IMR-90 (cell line): ENCODE results near the gene CRYBA2. TPM values are rescaled to one million over a fixed set of nuclear protein-coding genes. Genes with fewer than 3 reads are reported as not detected.

Experiments
- ATAC-seq: fragments of 200-7000 bp; cut with Tn5 transposase; 2 replicates; pipeline ENCODE4 v1.9.1; 2020; ENCODE audit warnings: low read depth, mild to moderate bottlenecking, moderate library complexity
- BruUV-seq: library from RNA; stranded (reverse); fragments of 400-500 nt; replicated peaks from 2 replicates; lab custom pipeline; 2021; lab: Mats Ljungman, UMichigan
- CTCF ChIA-PET: fragments of 300-600 bp; formaldehyde crosslinking; extraction: SDS; loops from one replicate; lab custom pipeline; 2021; ENCODE audit warnings: antibody characterized with exemption; lab: Yijun Ruan, JAX
- POLR2A ChIA-PET: fragments of 300-600 bp; sonication (Branson Sonifier 250); formaldehyde crosslinking; loops from one replicate; lab custom pipeline; 2022; ENCODE audit warnings: antibody characterized with exemption; ENCODE audit not compliant: unreplicated experiment; lab: Charles Lee
- DNase-seq: peaks from one replicate; pipeline ENCODE4 v3.0.0; 2013
- H2AFZ ChIP-seq: replicated peaks from 2 replicates; pipeline ENCODE3; 2013; ENCODE audit warnings: low read length, mild to moderate bottlenecking; ENCODE audit not compliant: poor library complexity
- H2AK5ac ChIP-seq: 2 replicates; pipeline ENCODE4 v1.6.1; 2013; ENCODE audit warnings: low read depth, low read length, inconsistent platforms
- H2AK9ac ChIP-seq: replicated peaks from 2 replicates; pipeline ENCODE3; 2013; ENCODE audit warnings: mild to moderate bottlenecking, low read depth, low read length, moderate library complexity; ENCODE audit not compliant: poor library complexity
- H2BK120ac ChIP-seq: 2 replicates; pipeline ENCODE4 v1.6.1; 2013; ENCODE audit warnings: low read depth, low read length, inconsistent platforms
- H2BK15ac ChIP-seq: 3 replicates; pipeline ENCODE4 v1.6.1; 2013; ENCODE audit warnings: low read depth, low read length, inconsistent platforms
- H2BK20ac ChIP-seq: 2 replicates; pipeline ENCODE4 v1.6.1; 2013; ENCODE audit warnings: low read depth, mild to moderate bottlenecking, inconsistent platforms, low read length, moderate library complexity
- H2BK5ac ChIP-seq: 2 replicates; pipeline ENCODE4 v1.6.1; 2013; ENCODE audit warnings: mild to moderate bottlenecking, low read depth, low read length, inconsistent platforms; ENCODE audit not compliant: poor library complexity, severe bottlenecking
- H3K14ac ChIP-seq: replicated peaks from 2 replicates; pipeline ENCODE4 v1.6.1; 2013; ENCODE audit warnings: low read depth, low read length, inconsistent platforms
- H3K18ac ChIP-seq: 2 replicates; pipeline ENCODE4 v1.6.1; 2013; ENCODE audit warnings: low read depth, low read length, control low read depth
- H3K23ac ChIP-seq: 2 replicates; pipeline ENCODE4 v1.6.1; 2013; ENCODE audit warnings: low read depth, low read length, inconsistent platforms
- H3K27ac ChIP-seq: 2 replicates; pipeline ENCODE4 v1.5.1; 2013; ENCODE audit warnings: mild to moderate bottlenecking, control low read depth, low read length; ENCODE audit not compliant: insufficient read depth
- H3K27me3 ChIP-seq: 2 replicates; pipeline ENCODE4 v1.6.1; 2013; ENCODE audit warnings: low read length; ENCODE audit not compliant: control insufficient read depth, insufficient read depth
- H3K36me3 ChIP-seq: 2 replicates; pipeline ENCODE4 v1.6.1; 2013; ENCODE audit warnings: low read length, mixed read lengths; ENCODE audit not compliant: control insufficient read depth, insufficient read depth
- H3K4ac ChIP-seq: 2 replicates; pipeline ENCODE4 v1.6.1; 2013; ENCODE audit warnings: low read depth, low read length, inconsistent platforms
- H3K4me1 ChIP-seq: 2 replicates; pipeline ENCODE4 v1.6.1; 2013; ENCODE audit warnings: low read length, mixed read lengths; ENCODE audit not compliant: control insufficient read depth, insufficient read depth
- H3K4me2 ChIP-seq: 2 replicates; pipeline ENCODE4 v1.6.1; 2013; ENCODE audit warnings: low read depth, mild to moderate bottlenecking, control low read depth, low read length, moderate library complexity
- H3K4me3 ChIP-seq: 2 replicates; pipeline ENCODE4 v1.5.1; 2013; ENCODE audit warnings: low read depth, mild to moderate bottlenecking, control low read depth, low read length, moderate library complexity; ENCODE audit not compliant: insufficient read depth
- H3K56ac ChIP-seq: 2 replicates; pipeline ENCODE4 v1.6.1; 2013; ENCODE audit warnings: low read length, inconsistent platforms; ENCODE audit not compliant: insufficient read depth; ENCODE audit errors: extremely low read depth
- H3K79me1 ChIP-seq, 2 experiments: 2 replicates each; pipeline ENCODE4 v1.6.1; 2013; ENCODE audit warnings: low read length in 2 of 2, inconsistent platforms in 1 of 2, low read depth in 1 of 2
- H3K9ac ChIP-seq: 2 replicates; pipeline ENCODE4 v1.6.1; 2013; ENCODE audit warnings: low read depth, low read length, control low read depth
- H3K9me1 ChIP-seq: 2 replicates; pipeline ENCODE4 v1.6.1; 2013; ENCODE audit warnings: low read length, inconsistent platforms; ENCODE audit not compliant: insufficient read depth
- H3K9me3 ChIP-seq: 2 replicates; pipeline ENCODE4 v1.6.1; 2013; ENCODE audit warnings: low read length; ENCODE audit not compliant: control insufficient read depth, insufficient read depth
- H4K20me1 ChIP-seq: 2 replicates; pipeline ENCODE4 v1.6.1; 2013; ENCODE audit warnings: low read length, inconsistent platforms; ENCODE audit not compliant: insufficient read depth
- H4K5ac ChIP-seq: 2 replicates; pipeline ENCODE4 v1.6.1; 2013; ENCODE audit warnings: mild to moderate bottlenecking, low read depth, low read length, control low read depth
- H4K8ac ChIP-seq, 2 experiments: 2 replicates each; pipeline ENCODE4 v1.6.1; 2013; ENCODE audit warnings: low read depth in 2 of 2, low read length in 2 of 2, control low read depth in 1 of 2, inconsistent platforms in 1 of 2
- H4K91ac ChIP-seq: 2 replicates; pipeline ENCODE4 v1.6.1; 2013; ENCODE audit warnings: low read depth, low read length, inconsistent platforms; ENCODE audit not compliant: insufficient read depth
- BHLHE40 ChIP-seq: fragments of 150-350 bp; IDR thresholded peaks from 2 replicates; pipeline ENCODE4 v1.6.1; 2016; ENCODE audit warnings: mild to moderate bottlenecking, low read depth, low read length
- CEBPB ChIP-seq: IDR thresholded peaks from 2 replicates; pipeline ENCODE4 v1.6.1; 2012; ENCODE audit warnings: low read depth, low read length, improper control_type of control experiment
- FOS ChIP-seq: fragments of 150-350 bp; IDR thresholded peaks from 2 replicates; pipeline ENCODE4 v1.6.1; 2016; ENCODE audit warnings: low read depth, low read length
- MAFK ChIP-seq: IDR thresholded peaks from 2 replicates; pipeline ENCODE4 v1.6.1; 2012; ENCODE audit warnings: low read depth, low read length, improper control_type of control experiment
- MAZ ChIP-seq: IDR thresholded peaks from 2 replicates; pipeline ENCODE4 v1.6.1; 2012; ENCODE audit warnings: low read depth, mild to moderate bottlenecking, low read length, improper control_type of control experiment, moderate library complexity, borderline replicate concordance
- MXI1 ChIP-seq: IDR thresholded peaks from 2 replicates; pipeline ENCODE4 v1.6.1; 2012; ENCODE audit warnings: low read depth, mild to moderate bottlenecking, low read length, moderate library complexity, borderline replicate concordance
- NFE2L2 ChIP-seq: fragments of 150-350 bp; IDR thresholded peaks from 2 replicates; pipeline ENCODE4 v1.6.1; 2016; ENCODE audit warnings: low read depth, mild to moderate bottlenecking, low read length
- POLR2A ChIP-seq: IDR thresholded peaks from 2 replicates; pipeline ENCODE4 v1.6.1; 2012; ENCODE audit warnings: mild to moderate bottlenecking, low read depth, low read length
- RAD21 ChIP-seq: IDR thresholded peaks from 2 replicates; pipeline ENCODE4 v1.6.1; 2012; ENCODE audit warnings: low read length, improper control_type of control experiment
- RCOR1 ChIP-seq: IDR thresholded peaks from 2 replicates; pipeline ENCODE4 v1.6.1; 2012; ENCODE audit warnings: mild to moderate bottlenecking, low read length, improper control_type of control experiment; ENCODE audit not compliant: insufficient replicate concordance
- RFX5 ChIP-seq: IDR thresholded peaks from 2 replicates; pipeline ENCODE4 v1.8.0; 2012; ENCODE audit warnings: low read depth, mild to moderate bottlenecking, low read length, moderate library complexity
- SMC3 ChIP-seq: fragments of 150-350 bp; IDR thresholded peaks from 2 replicates; pipeline ENCODE4 v1.6.1; 2016; ENCODE audit warnings: low read depth, mild to moderate bottlenecking, antibody characterized with exemption, low read length, moderate library complexity
- WGBS, 2 experiments: methylation state at CpG; one replicate each; pipeline versions ENCODE4 v1.1.5 to v1.1.7; 2013; ENCODE audit warnings: missing lambda C conversion rate in 2 of 2; ENCODE audit not compliant: insufficient read length in 1 of 2; ENCODE audit errors: extremely low coverage in 2 of 2; 5-methylcytosine and 5-hydroxymethylcytosine counted together
- dilution Hi-C: fragments of 300-500 bp; cut with HindIII; formaldehyde crosslinking; loops from one replicate; pipeline ENCODE4 v1.14.3; 2018; ENCODE audit warnings: low sequenced_read_pairs; ENCODE audit not compliant: unreplicated experiment
- in situ Hi-C: fragments of 300-500 bp; cut with MboI; formaldehyde crosslinking; loops from 3 replicates; pipeline ENCODE4 v1.14.3; 2019; ENCODE audit warnings: low sequenced_read_pairs, inconsistent platforms, mixed read lengths
- intact Hi-C: fragments of 100-400 bp; cut with micrococcal nuclease; formaldehyde crosslinking; loops from 2 replicates; pipeline ENCODE4 v1.10.0; 2022
- polyA plus RNA-seq, 3 experiments: library from polyadenylated mRNA; depleted of rRNA; stranded (reverse); fragments of >200 nt; gene quantifications; 2 replicates each; pipeline ENCODE4 v1.2.3, GENCODE V29; 2012; ENCODE audit warnings: low replicate concordance in 1 of 3
- total RNA-seq: library from RNA; depleted of rRNA; stranded (reverse); fragments of >200 nt; gene quantifications from 2 replicates; pipeline ENCODE4 v1.2.3, GENCODE V29; 2012
- TF ChIP-seq, protein P1 (sequence below): conservative IDR thresholded peaks from 2 replicates; pipeline ENCODE4 v1.5.1; 2012; ENCODE audit warnings: mild to moderate bottlenecking, low read depth, low read length, improper control_type of control experiment
- TF ChIP-seq, protein P2 (sequence below): fragments of 150-350 bp; IDR thresholded peaks from 2 replicates; pipeline ENCODE4 v1.6.1; 2016; ENCODE audit warnings: low read depth, mild to moderate bottlenecking, low read length, moderate library complexity, borderline replicate concordance
- TF ChIP-seq, protein P3 (sequence below): fragments of 150-350 bp; IDR thresholded peaks from 2 replicates; pipeline ENCODE4 v1.6.1; 2017; ENCODE audit warnings: mild to moderate bottlenecking, antibody characterized with exemption, low read length, low read depth

CRYBA2 gene
- total and polyA plus RNA-seq, 2 of the 4 experiments (the other 2 are of a cell fraction): not detected

DNA sequence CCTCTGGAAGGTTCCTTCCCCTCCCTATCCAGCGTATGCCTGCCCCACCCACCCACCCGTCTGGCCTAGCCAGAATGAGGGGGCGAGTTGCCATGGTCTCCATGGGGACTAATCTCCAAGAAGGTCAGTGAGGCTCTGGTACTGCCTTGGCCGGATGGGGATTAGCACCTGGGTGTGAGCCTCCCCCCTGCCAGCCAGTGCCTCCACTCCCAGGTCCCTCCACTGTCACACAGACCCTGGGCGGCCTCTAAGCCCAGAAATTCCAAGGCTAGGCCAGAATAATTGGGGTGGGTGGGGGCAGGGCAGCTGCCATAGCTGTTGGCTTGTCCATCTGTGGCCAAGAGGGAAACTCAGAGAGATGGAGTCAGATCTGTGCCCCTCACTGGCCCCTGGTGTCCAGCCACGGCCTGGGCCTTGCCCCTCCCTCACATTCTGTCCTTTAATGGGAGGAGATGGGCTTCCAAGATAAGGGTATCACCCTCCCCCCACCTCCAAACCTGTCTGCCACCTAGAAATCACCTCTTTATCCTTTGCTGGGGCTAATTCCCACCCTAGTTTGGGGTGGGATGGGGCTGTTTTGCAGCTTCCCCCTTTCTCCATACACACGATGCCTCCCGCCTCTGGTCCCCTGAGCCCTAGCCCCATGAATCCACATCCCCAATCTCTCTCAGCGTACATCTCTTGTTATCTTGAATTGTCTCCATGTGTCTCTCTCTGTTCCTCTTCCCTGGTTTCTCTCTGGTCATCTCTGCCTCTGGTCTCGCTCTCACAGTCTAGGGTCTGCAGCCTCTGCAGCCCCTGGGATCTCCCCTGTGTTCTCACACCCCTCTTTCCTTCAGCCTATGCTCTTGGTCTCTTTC is 6.0 kb upstream of the CRYBA2 start:
- no peaks in the 10 kb centered on the region; the same call in 1 of the 2 replicates for H4K20me1 ChIP-seq
- no peak overlapping the region for H4K8ac ChIP-seq
- no peak overlapping the region for H2AK9ac ChIP-seq
- H2AK5ac ChIP-seq: no peak overlapping the region
- no peak overlapping the region for H3K4me2 ChIP-seq
- no peak overlapping the region for H3K23ac ChIP-seq
- H3K14ac ChIP-seq: no peak overlapping the region
- WGBS, 2 experiments: 8% methylated on average over 4 of the region's 10 CpGs; no CpG with 5 or more reads in 1 of the 2 experiments
- no peak overlapping the region for H3K27ac ChIP-seq
- H3K79me1 ChIP-seq: no peaks in the 10 kb centered on the region
- H3K4ac ChIP-seq: no peak overlapping the region
- no peak overlapping the region for H2BK5ac ChIP-seq
- ChIA-PET POLR2A (no interaction called here), CTCF (no interaction called here)
- no peak overlapping the region for H4K91ac ChIP-seq
- H3K4me3 ChIP-seq: no peak overlapping the region
- no peak overlapping the region for H2BK15ac ChIP-seq
- H2AFZ ChIP-seq: no peak overlapping the region
- H4K5ac ChIP-seq: no peak overlapping the region
- no TSS peak for BruUV-seq
- H3K9me1 ChIP-seq: no peaks in the 10 kb centered on the region
- dilution Hi-C loops: no loop called here
- peaks cover 85% of the 10 kb centered on the region for H3K27me3 ChIP-seq
- no peak overlapping the region for H3K18ac ChIP-seq
- no peak overlapping the region for H2BK20ac ChIP-seq
- no peak overlapping the region for H2BK120ac ChIP-seq
- DNase-seq (no peak), ATAC-seq (no peak)
- in situ Hi-C loops: no loop called here
- H3K4me1 ChIP-seq: no peaks in the 10 kb centered on the region
- H3K9me3 ChIP-seq: no peaks in the 10 kb centered on the region; the same call in 1 of the 2 replicates
- no peak overlapping the region for H3K56ac ChIP-seq
- intact Hi-C loops: no loop called here
- no peak overlapping the region for H3K9ac ChIP-seq
- H3K36me3 ChIP-seq: no peaks in the 10 kb centered on the region
- TF ChIP-seq FOS (no peak), RFX5 (no peak), SMC3 (no peak), MAZ (no peak), POLR2A (no peak), RAD21 (no peak), BHLHE40 (no peak), CEBPB (no peak), MXI1 (no peak), NFE2L2 (no peak), MAFK (no peak), RCOR1 (no peak)
- TF ChIP-seq, protein P1, sequence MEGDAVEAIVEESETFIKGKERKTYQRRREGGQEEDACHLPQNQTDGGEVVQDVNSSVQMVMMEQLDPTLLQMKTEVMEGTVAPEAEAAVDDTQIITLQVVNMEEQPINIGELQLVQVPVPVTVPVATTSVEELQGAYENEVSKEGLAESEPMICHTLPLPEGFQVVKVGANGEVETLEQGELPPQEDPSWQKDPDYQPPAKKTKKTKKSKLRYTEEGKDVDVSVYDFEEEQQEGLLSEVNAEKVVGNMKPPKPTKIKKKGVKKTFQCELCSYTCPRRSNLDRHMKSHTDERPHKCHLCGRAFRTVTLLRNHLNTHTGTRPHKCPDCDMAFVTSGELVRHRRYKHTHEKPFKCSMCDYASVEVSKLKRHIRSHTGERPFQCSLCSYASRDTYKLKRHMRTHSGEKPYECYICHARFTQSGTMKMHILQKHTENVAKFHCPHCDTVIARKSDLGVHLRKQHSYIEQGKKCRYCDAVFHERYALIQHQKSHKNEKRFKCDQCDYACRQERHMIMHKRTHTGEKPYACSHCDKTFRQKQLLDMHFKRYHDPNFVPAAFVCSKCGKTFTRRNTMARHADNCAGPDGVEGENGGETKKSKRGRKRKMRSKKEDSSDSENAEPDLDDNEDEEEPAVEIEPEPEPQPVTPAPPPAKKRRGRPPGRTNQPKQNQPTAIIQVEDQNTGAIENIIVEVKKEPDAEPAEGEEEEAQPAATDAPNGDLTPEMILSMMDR: no peak
- TF ChIP-seq, protein P2, sequence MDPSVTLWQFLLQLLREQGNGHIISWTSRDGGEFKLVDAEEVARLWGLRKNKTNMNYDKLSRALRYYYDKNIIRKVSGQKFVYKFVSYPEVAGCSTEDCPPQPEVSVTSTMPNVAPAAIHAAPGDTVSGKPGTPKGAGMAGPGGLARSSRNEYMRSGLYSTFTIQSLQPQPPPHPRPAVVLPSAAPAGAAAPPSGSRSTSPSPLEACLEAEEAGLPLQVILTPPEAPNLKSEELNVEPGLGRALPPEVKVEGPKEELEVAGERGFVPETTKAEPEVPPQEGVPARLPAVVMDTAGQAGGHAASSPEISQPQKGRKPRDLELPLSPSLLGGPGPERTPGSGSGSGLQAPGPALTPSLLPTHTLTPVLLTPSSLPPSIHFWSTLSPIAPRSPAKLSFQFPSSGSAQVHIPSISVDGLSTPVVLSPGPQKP: no peak
- TF ChIP-seq, protein P3, sequence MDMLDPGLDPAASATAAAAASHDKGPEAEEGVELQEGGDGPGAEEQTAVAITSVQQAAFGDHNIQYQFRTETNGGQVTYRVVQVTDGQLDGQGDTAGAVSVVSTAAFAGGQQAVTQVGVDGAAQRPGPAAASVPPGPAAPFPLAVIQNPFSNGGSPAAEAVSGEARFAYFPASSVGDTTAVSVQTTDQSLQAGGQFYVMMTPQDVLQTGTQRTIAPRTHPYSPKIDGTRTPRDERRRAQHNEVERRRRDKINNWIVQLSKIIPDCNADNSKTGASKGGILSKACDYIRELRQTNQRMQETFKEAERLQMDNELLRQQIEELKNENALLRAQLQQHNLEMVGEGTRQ: no peak
